HL-60 (cell line): ENCODE data around the gene HSPA12A.

ENCODE experiments used
- CTCF ChIP-seq: IDR thresholded peaks from one replicate; pipeline ENCODE4 v1.5.1; 2011; ENCODE audit warnings: low read length, control low read depth, inconsistent platforms; ENCODE audit not compliant: insufficient read depth
- GABPA ChIP-seq: IDR thresholded peaks from 2 replicates; pipeline ENCODE4 v1.6.1; 2012; ENCODE audit warnings: low read depth
- POLR2AphosphoS5 ChIP-seq: IDR thresholded peaks from 2 replicates; pipeline ENCODE4 v1.6.1; 2012; ENCODE audit warnings: low read depth
- REST ChIP-seq: IDR thresholded peaks from 2 replicates; pipeline ENCODE4 v1.6.1; 2012; ENCODE audit warnings: low read depth; ENCODE audit not compliant: insufficient replicate concordance
- SPI1 ChIP-seq: IDR thresholded peaks from 2 replicates; pipeline ENCODE4 v1.6.1; 2012; ENCODE audit warnings: low read depth, mild to moderate bottlenecking, borderline replicate concordance

GRCh38 chr10:116728526-116729096 lies 13.8 kb downstream of the HSPA12A start:
- no peak for TF ChIP-seq CTCF
- TF ChIP-seq POLR2AphosphoS5 = no peak
- TF ChIP-seq GABPA = no peak
- TF ChIP-seq REST = no peak
- TF ChIP-seq SPI1 = no peak
